ENCODE measurements around the gene GMEB1.
"Not testable (repeated sequence)": the region's sequence is repeated elsewhere in the genome, so short reads cannot be mapped to it uniquely, and the experiment has no call there.

Gene GMEB1

GRCh38 chr1:28750771-28751294 is 82.2 kb downstream of the GMEB1 start:
- not testable (repeated sequence) for DNase-seq (ENCODE audit: low read depth in 2 of 2)

- no peak for DNase-seq (ENCODE audit: low read depth in 2 of 2)
Measured at GRCh38 chr1:28751315-28752060, 82.9 kb downstream of the GMEB1 start.

- no peak for DNase-seq (ENCODE audit: low read depth in 2 of 2)
Measured at GRCh38 chr1:28755701-28756100, 87.1 kb downstream of the GMEB1 start.

- DNase-seq (ENCODE audit: low read depth in 2 of 2): no peak
Measured at GRCh38 chr1:28756846-28757245, 88.3 kb downstream of the GMEB1 start.

- DNase-seq (ENCODE audit: low read depth in 2 of 2): no peak
Measured at GRCh38 chr1:28758420-28758819, 89.8 kb downstream of the GMEB1 start.

- DNase-seq (ENCODE audit: low read depth in 2 of 2): no peak
Measured at GRCh38 chr1:28759257-28759656, 90.7 kb downstream of the GMEB1 start.

GRCh38 chr1:28761189-28761588 is 92.6 kb downstream of the GMEB1 start:
- no peak for DNase-seq (ENCODE audit: low read depth in 2 of 2)

- no peak for DNase-seq (ENCODE audit: low read depth in 2 of 2)
Measured at GRCh38 chr1:28766532-28767183, 98.1 kb downstream of the GMEB1 start.

Data from stimulated activated CD8-positive, alpha-beta memory T cell treated with anti-CD3 and anti-CD28 coated beads, Interleukin-7, amount 100 ng/mL, for 4 hours (primary cell).